HG03159 (cell line): ENCODE measurements around the gene CNOT6L.

Source experiments
- ATAC-seq: cut with Tn5 transposase; IDR thresholded peaks from one replicate; pipeline ENCODE4 v1.9.1; 2021; ENCODE audit warnings: mild to moderate bottlenecking, moderate library complexity; ENCODE audit not compliant: unreplicated experiment

CNOT6L gene

DNA sequence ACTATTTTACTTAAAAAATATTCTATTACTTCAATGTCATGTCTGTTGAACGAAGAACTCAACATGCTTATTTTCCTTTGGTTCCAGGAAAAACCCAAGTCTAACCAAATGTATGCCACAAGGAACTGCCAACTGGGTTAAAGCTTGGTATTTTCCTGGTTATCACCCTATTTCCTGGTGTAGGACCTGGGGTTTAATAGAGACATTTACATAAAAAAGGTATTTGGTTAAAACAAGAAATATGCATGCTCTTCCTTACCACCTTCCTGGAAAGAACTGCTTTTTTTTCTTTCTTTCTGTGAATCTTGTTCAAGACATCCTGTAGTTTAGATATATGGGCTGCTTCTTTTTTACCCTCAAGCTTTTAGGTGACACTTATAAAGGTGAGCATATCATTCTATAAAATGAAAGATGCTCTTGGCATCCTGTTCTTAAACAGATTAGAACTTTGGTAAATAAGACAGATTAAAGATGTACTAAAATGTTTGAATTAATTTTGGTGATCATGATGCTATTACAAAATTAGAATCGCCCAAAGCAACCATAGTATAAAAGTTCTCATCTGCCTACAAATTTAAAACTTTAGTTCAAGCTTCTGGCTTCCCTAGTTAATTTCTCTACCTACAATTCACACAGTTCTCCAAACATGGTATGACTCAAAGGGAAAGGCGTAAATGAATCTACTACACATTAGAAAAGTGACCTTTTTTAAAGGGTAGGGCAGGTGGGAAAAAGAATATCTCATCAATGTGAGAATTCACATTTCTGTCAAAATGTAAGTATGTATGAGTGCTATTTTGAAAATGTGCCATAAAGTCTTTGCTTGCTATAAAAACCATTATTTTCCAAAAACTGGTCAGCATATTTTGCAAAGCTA is 103.5 kb downstream of the CNOT6L start:
- no peak for ATAC-seq

DNA sequence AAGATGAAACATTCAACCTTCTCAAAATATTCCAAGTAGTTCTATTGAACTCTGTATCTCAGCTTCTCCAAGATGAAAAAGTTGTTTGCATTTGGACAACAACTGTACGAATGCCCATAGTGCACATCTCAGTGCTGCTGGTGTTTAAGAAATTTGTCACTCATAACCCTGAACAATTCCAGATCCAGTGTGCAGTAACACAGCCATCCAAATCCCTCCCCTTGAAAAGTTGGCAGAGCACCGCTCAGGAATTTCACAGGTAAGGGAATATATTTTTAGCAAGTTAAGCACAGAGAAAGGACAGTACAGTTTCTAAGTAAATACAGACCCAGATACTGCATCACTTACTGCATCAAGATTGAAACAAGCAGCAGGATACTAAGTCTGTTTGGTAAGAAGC is 104.7 kb downstream of the CNOT6L start:
- ATAC-seq = no peak

DNA sequence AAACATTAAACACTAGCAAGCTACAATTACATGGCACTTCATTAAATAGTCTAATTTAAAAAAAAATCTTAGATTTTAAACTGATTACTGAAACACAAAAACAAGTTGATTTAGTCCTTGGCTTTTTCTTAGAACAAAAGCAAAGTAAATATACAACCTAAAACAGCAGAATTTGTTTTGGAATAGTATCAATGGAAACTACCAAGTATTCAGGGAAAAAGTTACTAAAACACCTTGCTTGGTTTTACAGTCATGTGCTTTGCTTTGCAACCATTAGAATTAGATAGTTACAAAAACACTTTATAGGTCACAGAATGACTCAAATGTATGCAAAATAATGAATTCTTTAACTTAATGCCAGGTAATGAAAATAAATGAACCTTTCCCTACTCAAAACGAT is 105.3 kb downstream of the CNOT6L start:
- ATAC-seq = no peak

DNA sequence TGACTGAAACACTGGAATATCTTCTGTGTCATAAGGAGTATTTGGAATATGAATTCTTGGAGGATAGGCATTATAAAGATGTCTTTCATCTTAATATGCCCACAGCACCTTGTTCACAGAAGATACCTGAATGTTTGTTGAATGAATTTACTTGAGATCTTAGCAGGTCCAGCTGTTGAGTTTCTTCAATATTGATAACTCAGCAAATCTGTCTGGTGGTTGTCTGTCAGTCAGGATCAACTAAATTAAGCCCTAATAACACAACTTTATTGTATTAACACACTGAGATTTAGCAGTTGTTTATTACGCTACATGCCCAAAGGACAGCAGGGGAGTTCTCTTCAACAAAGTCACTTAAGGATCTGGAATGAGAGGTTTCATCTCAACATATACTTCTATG is 106.5 kb downstream of the CNOT6L start:
- ATAC-seq = no peak

DNA sequence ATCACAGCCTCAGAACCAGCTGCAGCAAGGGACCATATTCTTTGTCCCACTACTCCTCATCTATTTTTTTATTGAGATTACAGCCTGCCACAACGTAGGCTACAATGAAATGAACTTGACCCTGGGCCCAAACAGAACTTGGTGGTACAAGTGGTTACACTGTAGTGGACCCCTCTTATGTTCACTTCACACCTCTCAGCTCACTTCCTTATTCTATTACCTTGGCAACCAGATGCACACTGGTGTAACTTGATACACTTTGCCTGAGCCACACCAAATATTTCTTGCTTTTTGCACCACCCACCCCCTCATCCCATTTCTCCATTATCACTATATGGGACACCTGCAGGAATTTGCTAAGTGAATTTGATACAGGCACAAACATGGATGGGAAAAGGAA is 107.7 kb downstream of the CNOT6L start:
- ATAC-seq = no peak

DNA sequence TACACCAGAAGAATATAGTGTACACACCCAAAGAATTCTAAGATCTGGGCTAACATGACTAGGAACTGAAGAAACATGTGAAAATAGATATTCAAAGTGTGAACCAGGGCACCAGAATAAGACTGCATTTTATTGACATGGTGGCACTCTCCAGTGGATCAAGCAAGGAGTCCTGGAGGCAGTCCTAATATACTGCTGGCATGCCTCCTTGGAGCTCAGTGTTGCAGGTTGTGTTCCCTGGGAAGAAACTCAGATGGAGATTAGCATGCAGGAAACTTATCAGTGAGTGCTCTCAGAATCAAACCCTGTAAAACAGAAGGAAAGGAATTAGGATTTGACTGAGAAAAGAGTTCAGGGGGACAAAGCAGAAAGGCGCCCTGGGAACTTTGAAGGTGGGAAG is 108.5 kb downstream of the CNOT6L start:
- ATAC-seq = no peak

DNA sequence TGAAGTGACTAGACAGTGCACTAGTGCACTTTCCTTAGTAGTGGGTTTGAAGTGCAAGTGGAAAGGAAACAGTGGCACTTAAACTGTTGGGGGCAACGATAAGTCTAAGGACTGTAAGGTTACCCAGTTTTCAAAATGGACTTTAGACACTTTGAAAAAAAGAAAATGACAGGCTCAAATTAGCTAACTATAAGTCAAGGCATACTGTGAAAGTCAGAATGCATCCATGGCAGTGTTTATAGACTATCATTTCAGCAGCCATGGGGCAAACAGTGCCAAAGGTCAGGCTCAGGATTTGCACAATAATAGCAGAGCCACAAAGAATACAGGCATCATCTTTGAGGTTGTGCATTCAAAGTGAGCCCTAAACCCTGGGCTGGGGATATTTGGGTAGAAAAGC is 109.1 kb downstream of the CNOT6L start:
- no peak for ATAC-seq

DNA sequence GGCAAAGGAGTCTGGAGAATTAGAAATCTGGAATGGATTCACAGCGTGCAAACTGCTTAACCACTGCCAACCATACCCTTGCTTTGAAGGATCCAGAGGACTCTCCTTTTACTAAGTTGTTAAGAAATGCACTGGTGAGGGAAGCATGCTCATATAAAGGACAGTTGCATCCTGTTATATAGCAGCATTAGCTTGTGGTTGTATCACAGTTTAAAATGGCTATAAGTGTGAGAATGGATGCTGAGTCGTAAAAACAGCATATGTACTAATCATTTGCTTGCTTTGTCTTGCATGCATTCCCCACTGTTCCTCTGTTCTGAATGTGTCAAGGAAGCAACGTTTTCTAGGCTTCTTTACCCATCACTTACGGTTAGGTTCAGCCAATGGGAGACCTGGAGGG is 112.5 kb downstream of the CNOT6L start:
- ATAC-seq = no peak

DNA sequence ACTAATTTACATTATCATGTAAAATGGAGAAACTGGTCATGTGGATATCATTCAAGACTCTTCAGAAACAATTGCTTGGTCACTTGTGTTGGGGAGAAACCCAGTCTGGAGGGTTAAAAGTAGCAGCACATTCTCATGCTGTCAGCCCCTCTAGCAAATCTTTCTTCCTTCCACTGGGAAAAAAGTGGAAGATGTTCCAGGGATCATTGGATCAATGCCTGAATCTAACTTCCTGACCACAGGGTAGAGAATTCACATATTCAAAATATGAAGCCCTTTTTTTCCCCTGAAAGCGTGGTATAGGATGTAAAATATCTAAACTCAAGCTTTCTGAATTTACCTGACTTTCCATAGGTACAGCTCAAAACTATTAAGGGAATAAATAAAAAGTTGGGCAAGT is 115.5 kb downstream of the CNOT6L start:
- ATAC-seq = no peak

DNA sequence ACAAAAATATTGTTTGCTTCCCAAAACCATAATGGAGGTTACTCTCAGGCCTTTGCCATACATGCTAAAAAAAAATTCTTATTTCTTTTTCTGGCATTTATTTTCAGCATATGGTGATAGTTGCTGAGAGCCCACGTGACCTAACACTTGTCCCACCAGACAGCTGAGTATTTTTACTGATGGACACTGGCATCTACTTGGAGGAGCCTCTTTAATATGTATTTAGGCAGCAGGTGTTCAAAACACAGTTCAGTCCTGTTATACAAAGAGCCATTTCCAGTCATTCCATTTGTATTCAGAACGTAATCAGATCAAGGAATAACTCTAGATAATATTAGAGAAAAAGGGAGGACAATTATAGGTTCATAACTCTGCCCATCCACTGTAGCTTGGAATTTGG is 118.0 kb downstream of the CNOT6L start:
- ATAC-seq = no peak

DNA sequence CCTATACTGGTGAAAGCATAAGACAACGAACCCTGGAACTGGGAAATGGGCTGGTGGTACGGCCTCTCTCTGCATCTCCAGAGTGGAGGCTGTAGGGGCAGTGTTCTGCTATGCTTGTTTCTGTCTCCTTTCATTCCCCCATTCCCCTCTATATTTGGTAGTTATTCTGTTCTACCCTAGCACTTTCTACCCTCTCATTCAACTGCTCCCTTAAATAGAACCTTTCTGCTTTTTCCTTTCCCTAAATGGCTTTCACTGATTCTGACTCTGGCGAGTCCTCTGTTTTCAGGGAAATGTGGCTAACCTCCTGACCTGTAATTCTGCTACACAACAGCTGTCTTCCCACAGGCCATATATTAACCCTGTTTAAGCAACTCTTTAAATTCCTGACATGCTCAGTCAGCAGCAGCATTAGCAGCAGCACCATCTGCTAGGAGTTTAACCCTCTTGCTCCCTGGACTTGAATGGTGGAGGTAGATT is 119.4 kb downstream of the CNOT6L start:
- ATAC-seq = no peak

DNA sequence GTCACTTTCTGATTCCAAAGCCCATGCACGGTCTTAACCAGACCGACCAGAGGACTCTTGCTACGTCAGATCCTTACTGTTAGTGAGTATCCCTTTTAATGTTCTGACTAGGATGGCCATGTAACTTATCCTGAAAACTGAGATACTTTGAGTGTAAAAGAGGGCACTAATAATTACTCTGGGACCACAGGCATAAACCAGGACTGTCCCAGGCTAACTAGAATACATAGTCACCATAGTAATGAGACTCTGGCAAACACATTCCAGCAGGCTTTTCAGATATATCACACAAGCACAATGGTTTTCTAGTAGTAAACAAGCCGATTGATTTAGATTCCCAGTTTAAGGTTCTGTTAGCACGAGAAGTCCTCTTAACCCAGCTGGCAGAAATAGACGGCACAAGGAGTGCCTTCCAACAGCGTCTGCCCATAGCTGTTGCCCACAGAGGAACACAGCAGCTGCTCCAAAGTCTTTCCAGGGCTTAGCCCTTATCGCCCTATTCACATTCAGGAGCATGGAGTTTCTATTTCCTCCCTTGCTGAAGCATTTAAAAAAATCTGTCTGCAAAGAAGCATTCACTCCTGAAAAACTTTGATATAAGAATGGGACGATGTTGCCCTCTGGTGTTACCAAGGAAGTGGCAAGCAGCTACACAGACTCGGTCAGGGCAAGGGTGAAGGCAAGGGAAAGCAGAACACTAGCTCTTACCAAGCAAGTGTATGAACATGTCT is 121.1 kb downstream of the CNOT6L start:
- no peak for ATAC-seq

DNA sequence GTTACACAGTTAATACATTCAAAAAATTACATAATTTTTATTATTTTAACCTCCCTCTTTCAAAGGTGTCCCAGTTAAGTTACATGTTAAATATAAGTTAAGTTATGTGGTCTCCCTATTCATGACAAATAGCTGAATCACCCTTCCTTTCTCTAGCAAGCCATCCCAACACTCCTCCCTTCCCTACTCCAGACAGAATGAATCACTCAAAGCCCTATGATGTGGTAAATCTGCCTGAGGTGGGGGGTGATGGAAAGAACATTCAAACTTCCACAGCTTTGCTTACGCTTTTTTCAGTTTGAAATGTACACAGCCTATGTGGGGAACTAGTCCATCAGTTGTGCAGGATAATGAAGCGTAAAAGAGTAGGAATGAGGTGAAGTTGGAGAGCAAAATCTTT is 123.4 kb downstream of the CNOT6L start:
- ATAC-seq = no peak

DNA sequence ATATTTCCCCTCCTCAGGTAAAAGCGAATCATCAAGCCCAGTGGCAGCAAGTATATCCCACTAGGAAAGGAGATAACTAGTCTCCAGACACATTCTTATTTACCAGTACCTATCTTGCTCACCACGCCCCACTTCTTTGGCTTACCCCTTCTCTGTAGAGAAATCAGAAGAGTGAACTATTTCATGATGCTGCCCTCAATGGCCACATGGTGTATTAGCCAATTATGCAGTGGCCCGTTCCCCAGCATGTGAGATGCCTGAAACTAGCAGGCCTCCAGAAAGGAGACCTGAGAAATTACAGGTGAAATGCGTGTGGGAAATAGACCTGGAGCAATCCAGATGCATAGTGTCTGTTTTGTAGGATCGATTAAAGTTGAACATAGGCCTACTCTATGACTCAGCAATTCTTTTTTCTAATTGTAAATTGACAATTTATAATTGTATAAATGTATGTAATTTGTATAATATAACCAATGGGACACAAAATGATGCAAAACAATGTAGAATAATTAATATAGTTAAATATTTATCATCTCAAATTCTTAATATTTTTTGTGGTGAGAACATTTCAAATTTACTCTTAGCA is 126.2 kb downstream of the CNOT6L start:
- ATAC-seq = no peak

DNA sequence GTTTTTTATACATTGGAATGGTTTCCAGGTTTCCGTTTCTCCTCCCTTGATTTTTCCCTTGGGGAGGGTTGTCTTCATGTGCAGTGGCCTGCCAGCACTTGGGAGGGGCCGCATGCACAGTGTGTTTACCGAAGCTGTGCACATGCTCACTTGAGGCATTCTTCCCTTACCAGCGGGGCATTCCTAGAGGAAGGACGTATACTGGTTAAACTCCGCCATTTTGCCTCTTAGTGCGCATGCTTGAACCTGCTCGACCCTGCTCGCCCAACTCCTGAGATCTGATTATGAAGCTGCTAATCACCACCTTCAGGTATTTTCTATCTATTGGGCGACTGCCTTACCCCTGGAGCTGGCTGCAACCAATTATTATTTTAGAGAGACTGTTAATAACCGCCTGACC is 137.4 kb downstream of the CNOT6L start:
- no peak for ATAC-seq

DNA sequence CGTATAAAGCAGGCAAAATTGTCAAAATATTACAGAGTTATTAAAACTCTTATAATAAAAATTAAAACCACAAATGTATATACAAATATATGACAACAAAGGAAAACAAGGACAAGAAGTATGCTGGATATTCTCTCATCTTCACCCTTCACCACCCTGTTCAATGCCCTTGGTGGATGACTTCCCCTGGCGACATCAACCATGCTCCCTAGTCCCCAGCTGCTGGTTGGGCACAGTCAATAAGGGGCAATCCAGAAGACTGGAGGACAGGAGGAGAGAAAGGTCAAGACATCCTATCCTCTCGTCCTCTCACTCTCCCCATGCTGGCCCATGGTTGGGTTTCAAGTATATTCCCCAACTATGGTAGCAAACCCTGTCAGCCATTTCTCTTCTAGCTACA is 142.3 kb downstream of the CNOT6L start:
- no peak for ATAC-seq

DNA sequence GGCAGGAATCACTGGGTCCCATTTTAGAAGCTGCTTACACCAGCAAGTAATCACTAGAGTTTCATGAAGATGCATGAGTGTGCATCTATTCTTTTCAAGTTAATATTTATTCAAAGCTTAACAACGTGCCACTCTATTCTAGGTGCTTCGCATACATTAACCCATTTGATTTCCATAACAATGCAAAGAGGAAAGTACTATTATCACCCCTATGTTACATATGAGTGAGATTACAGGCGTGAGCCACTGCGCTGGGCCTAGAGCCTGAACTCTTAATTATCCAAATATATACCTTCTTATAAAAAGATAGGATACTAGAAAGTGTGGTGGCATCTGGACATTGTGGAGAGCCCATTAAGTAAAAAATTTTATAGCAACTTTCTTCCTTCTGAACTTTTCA is 148.1 kb downstream of the CNOT6L start:
- no peak for ATAC-seq

DNA sequence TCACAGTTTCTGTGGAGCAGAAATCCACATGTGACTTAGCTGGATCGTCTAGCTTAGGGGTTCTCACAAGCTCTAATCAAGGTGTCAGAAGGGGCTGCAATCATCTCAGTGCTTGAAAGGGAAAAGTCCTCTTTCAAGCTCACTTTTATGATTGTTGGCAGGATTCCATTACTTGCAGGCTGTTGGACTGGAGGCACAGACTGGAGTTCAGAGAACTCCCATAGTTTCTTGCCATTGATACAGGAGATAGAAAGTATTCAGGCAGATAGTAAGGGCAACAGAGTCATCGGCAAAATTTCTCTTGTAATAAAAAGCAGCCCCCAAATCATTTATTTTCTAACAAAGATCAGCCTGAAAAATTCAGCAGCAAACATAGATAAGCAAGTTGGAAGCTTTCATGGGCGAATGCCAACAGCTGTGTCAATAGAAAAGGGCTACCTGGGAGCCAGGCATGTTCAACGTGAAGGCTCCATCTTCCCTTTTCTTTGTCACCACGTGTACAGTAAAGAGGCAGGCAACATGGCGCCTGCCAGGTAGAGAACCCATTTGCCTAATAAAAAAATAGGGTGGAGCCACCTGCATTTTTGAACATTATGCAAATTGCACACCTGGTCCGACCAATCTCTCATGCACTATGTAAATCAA is 149.1 kb downstream of the CNOT6L start:
- ATAC-seq = no peak

DNA sequence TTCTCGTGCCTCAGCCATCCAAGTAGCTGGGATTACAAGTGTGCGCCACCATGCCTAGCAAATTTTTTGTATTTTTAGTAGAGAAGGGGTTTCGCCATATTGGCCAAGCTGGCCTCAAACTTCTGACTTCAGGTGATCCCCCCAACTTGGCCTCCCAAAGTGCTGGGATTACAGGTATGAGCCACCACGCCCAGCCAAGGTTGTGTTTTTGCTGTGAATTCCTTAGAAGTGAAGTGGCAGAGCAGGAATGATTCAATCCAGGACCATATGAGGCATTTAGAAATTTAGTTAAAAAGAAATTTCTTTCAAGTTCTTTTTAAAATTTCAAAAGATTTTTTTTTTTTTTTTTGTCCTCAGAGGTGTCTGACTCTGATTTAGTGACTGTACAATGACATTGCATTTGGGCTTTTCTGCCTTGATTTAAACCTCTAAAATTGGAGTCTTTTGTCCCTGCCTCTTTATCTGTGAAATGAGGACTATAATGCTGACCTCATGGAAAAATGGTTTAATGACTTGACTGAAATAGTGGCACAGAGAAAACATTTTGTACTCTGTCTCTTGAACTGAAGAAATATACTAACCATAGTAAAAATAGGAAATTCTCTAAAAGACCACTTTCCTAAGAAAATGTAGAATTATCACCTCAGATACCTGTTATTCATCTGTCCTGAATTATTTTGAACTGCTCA is 153.6 kb downstream of the CNOT6L start:
- no peak for ATAC-seq
